H1 (cell line): ENCODE results near the gene IRAG1. TPM values are rescaled to one million over a fixed set of nuclear protein-coding genes. Genes with fewer than 3 reads are reported as not detected.

Experiments
- CTCF ChIA-PET: fragments of 300-600 bp; sonication (Branson Sonifier 250); formaldehyde crosslinking; loops from one replicate; lab custom pipeline; 2021; ENCODE audit not compliant: partially characterized antibody; lab: Charles Lee
- POLR2A ChIA-PET: fragments of 300-600 bp; sonication (Branson Sonifier 250); formaldehyde crosslinking; loops from one replicate; lab custom pipeline; 2021; ENCODE audit warnings: inconsistent platforms; ENCODE audit not compliant: partially characterized antibody; lab: Charles Lee
- DNase-seq, 2 experiments: peaks; one replicate each; pipeline versions ENCODE4 v3.0.0 to v3.0.0-alpha.2; 2010 to 2022; ENCODE audit warnings: low spot score in 2 of 2, low read depth in 1 of 2, mixed read lengths in 1 of 2
- FAIRE-seq: peaks from 2 replicates; lab custom pipeline; 2011; peaks lifted over from hg19 to GRCh38; lab: Jason Lieb, UNC
- H2AFZ ChIP-seq: 2 replicates; pipeline ENCODE4 v1.8.1; 2012; ENCODE audit warnings: low read length, inconsistent platforms
- H2AK5ac ChIP-seq: 2 replicates; pipeline ENCODE4 v1.6.1; 2013; ENCODE audit warnings: low read depth, low read length
- H2BK120ac ChIP-seq: replicated peaks from 2 replicates; pipeline ENCODE3; 2013; ENCODE audit warnings: low read depth, low read length, inconsistent platforms
- H2BK12ac ChIP-seq: 2 replicates; pipeline ENCODE4 v1.6.1; 2013; ENCODE audit warnings: low read depth, low read length
- H2BK15ac ChIP-seq: 2 replicates; pipeline ENCODE4 v1.6.1; 2013; ENCODE audit warnings: low read length
- H2BK20ac ChIP-seq: 2 replicates; pipeline ENCODE4 v1.6.1; 2013; ENCODE audit warnings: low read length
- H2BK5ac ChIP-seq: 2 replicates; pipeline ENCODE4 v1.6.1; 2013; ENCODE audit warnings: low read depth, low read length
- H3K14ac ChIP-seq: 2 replicates; pipeline ENCODE4 v1.6.1; 2013; ENCODE audit warnings: inconsistent platforms; ENCODE audit not compliant: insufficient read length
- H3K18ac ChIP-seq: 2 replicates; pipeline ENCODE4 v1.6.1; 2013; ENCODE audit warnings: low read length; ENCODE audit errors: extremely low read depth
- H3K23ac ChIP-seq: 2 replicates; pipeline ENCODE4 v1.6.1; 2013; ENCODE audit warnings: inconsistent platforms; ENCODE audit not compliant: insufficient read length
- H3K23me2 ChIP-seq: 2 replicates; pipeline ENCODE4 v1.6.1; 2013; ENCODE audit warnings: low read depth, low read length
- H3K27ac ChIP-seq: 2 replicates; pipeline ENCODE4 v1.6.1; 2011; ENCODE audit warnings: low read depth, low read length, inconsistent platforms
- H3K27me3 ChIP-seq, 4 experiments: replicated peaks in 1 of 4; 1 replicate in 1 of 4; 2 replicates in 3 of 4; pipeline versions ENCODE4 v1.6.1 to v1.8.1; 2011 to 2013; ENCODE audit warnings: low read length in 3 of 4, mild to moderate bottlenecking in 3 of 4, inconsistent platforms in 2 of 4, mixed read lengths in 2 of 4, moderate library complexity in 1 of 4; ENCODE audit not compliant: control insufficient read depth in 3 of 4, insufficient read depth in 3 of 4; ENCODE audit errors: extremely low read depth in 1 of 4
- H3K36me3 ChIP-seq, 4 experiments: 2 replicates each; pipeline versions ENCODE4 v1.6.1 to v1.8.1; 2011 to 2013; ENCODE audit warnings: mild to moderate bottlenecking in 4 of 4, low read length in 3 of 4, moderate library complexity in 2 of 4, control low read depth in 1 of 4, inconsistent platforms in 1 of 4; ENCODE audit not compliant: insufficient read depth in 4 of 4, control insufficient read depth in 2 of 4
- H3K4ac ChIP-seq: replicated peaks from 2 replicates; pipeline ENCODE3; 2013; ENCODE audit warnings: low read length, low read depth, mixed read lengths, inconsistent platforms; ENCODE audit not compliant: insufficient read length
- H3K4me1 ChIP-seq, 4 experiments: replicated peaks in 1 of 4; 1 replicate in 1 of 4; 2 replicates in 3 of 4; pipeline versions ENCODE4 v1.6.1 to v1.8.1; 2011 to 2013; ENCODE audit warnings: low read length in 3 of 4, inconsistent platforms in 2 of 4, mixed read lengths in 1 of 4; ENCODE audit not compliant: insufficient read depth in 4 of 4, control insufficient read depth in 3 of 4
- H3K4me2 ChIP-seq, 2 experiments: 2 replicates each; pipeline versions ENCODE4 v1.6.1 to v1.8.1; 2011 to 2013; ENCODE audit warnings: low read depth in 2 of 2, low read length in 2 of 2, control low read depth in 1 of 2, inconsistent platforms in 1 of 2, mild to moderate bottlenecking in 1 of 2; ENCODE audit not compliant: insufficient read depth in 1 of 2
- H3K4me3 ChIP-seq, 4 experiments: fragments of 200-600, 300-600 bp in 1 of 4; sonication (generic), shearing (Covaris generic), sonication (Bioruptor Twin) in 1 of 4; 2 replicates each; pipeline versions ENCODE4 v1.5.1 to v1.8.1; 2011 to 2016; ENCODE audit warnings: low read length in 4 of 4, low read depth in 3 of 4, control low read depth in 2 of 4, inconsistent platforms in 2 of 4, mild to moderate bottlenecking in 2 of 4, mixed read lengths in 1 of 4, moderate library complexity in 1 of 4; ENCODE audit not compliant: insufficient read depth in 2 of 4; ENCODE audit errors: extremely low read depth in 1 of 4
- H3K56ac ChIP-seq: replicated peaks from 2 replicates; pipeline ENCODE3; 2013; ENCODE audit warnings: low read depth, mild to moderate bottlenecking, mixed read lengths, low read length, inconsistent platforms; ENCODE audit not compliant: insufficient read length
- H3K79me1 ChIP-seq: 2 replicates; pipeline ENCODE4 v1.6.1; 2013; ENCODE audit warnings: low read depth, low read length, control low read depth
- H3K79me2 ChIP-seq, 2 experiments: 2 replicates each; pipeline versions ENCODE4 v1.6.1 to v1.8.1; 2012 to 2013; ENCODE audit warnings: low read length in 2 of 2, mild to moderate bottlenecking in 2 of 2, inconsistent platforms in 1 of 2; ENCODE audit not compliant: insufficient read depth in 2 of 2, control insufficient read depth in 1 of 2
- H3K9ac ChIP-seq, 4 experiments: replicated peaks in 1 of 4; 1 replicate in 1 of 4; 2 replicates in 3 of 4; pipeline versions ENCODE4 v1.6.1 to v1.8.1; 2011 to 2013; ENCODE audit warnings: low read depth in 3 of 4, low read length in 3 of 4, control low read depth in 2 of 4, mild to moderate bottlenecking in 2 of 4, moderate library complexity in 2 of 4, inconsistent platforms in 1 of 4; ENCODE audit errors: extremely low read depth in 1 of 4
- H3K9me3 ChIP-seq, 2 experiments: 2 replicates each; pipeline versions ENCODE4 v1.6.1 to v1.8.1; 2012 to 2013; ENCODE audit warnings: mild to moderate bottlenecking in 2 of 2, moderate library complexity in 2 of 2, control low read depth in 1 of 2, inconsistent platforms in 1 of 2, low read depth in 1 of 2, low read length in 1 of 2, mixed read lengths in 1 of 2; ENCODE audit not compliant: insufficient read depth in 2 of 2
- H4K20me1 ChIP-seq, 2 experiments: replicated peaks in 1 of 2; 2 replicates each; pipeline versions ENCODE3 to v1.8.1; 2011 to 2013; ENCODE audit warnings: inconsistent platforms in 2 of 2, low read length in 2 of 2, mild to moderate bottlenecking in 1 of 2; ENCODE audit not compliant: insufficient read depth in 2 of 2, control insufficient read depth in 1 of 2
- H4K5ac ChIP-seq: 2 replicates; pipeline ENCODE4 v1.6.1; 2013; ENCODE audit warnings: low read length, low read depth, mixed read lengths, inconsistent platforms; ENCODE audit not compliant: insufficient read length
- H4K8ac ChIP-seq: 2 replicates; pipeline ENCODE4 v1.8.0; 2013; ENCODE audit warnings: mild to moderate bottlenecking, moderate library complexity, low read length, inconsistent platforms; ENCODE audit not compliant: insufficient read depth; ENCODE audit errors: extremely low read depth
- H4K91ac ChIP-seq: replicated peaks from 2 replicates; pipeline ENCODE3; 2013; ENCODE audit warnings: low read length, mixed read lengths, inconsistent platforms; ENCODE audit not compliant: insufficient read length
- BACH1 ChIP-seq: IDR thresholded peaks from 2 replicates; pipeline ENCODE4 v1.6.1; 2012; ENCODE audit warnings: low read length, improper control_type of control experiment
- CBX5 ChIP-seq: fragments of 300-800, 300-1000 bp; sonication (generic); IDR thresholded peaks from 2 replicates; pipeline ENCODE4 v1.7.1; 2016; ENCODE audit warnings: antibody characterized with exemption, low read length, low read depth
- CBX8 ChIP-seq: fragments of 300-800, 300-1000 bp; sonication (generic); IDR thresholded peaks from 2 replicates; pipeline ENCODE4 v1.7.1; 2016; ENCODE audit warnings: low read depth, low read length, borderline replicate concordance
- HDAC2 ChIP-seq, 2 experiments: fragments of 300-600 bp in 1 of 2; sonication (generic) in 1 of 2; IDR thresholded peaks; 2 replicates each; pipeline ENCODE4 v1.6.1; 2011 to 2012; ENCODE audit warnings: low read depth in 2 of 2, low read length in 2 of 2, mild to moderate bottlenecking in 2 of 2, moderate library complexity in 2 of 2, borderline replicate concordance in 1 of 2, inconsistent platforms in 1 of 2
- RAD21 ChIP-seq, 2 experiments: IDR thresholded peaks in 1 of 2; conservative IDR thresholded peaks in 1 of 2; 2 replicates each; pipeline ENCODE4 v1.6.1; 2011; ENCODE audit warnings: low read depth in 2 of 2, low read length in 2 of 2, improper control_type of control experiment in 1 of 2, inconsistent platforms in 1 of 2, mild to moderate bottlenecking in 1 of 2, moderate library complexity in 1 of 2
- SIN3A ChIP-seq, 2 experiments: IDR thresholded peaks in 1 of 2; conservative IDR thresholded peaks in 1 of 2; 2 replicates each; pipeline ENCODE4 v1.6.1; 2011 to 2012; ENCODE audit warnings: low read length in 2 of 2, improper control_type of control experiment in 1 of 2, low read depth in 1 of 2, mild to moderate bottlenecking in 1 of 2
- WGBS, 2 experiments: shearing (Covaris generic) in 1 of 2; methylation state at CpG; one replicate each; pipeline versions ENCODE4 v1.1.6 to v1.1.7; 2013 to 2015; ENCODE audit warnings: low lambda C conversion rate in 2 of 2, mixed read lengths in 2 of 2, inconsistent platforms in 1 of 2, low coverage in 1 of 2, missing lambda C conversion rate in 1 of 2; ENCODE audit not compliant: insufficient replicate concordance in 2 of 2, insufficient coverage in 1 of 2, insufficient read length in 1 of 2; ENCODE audit errors: extremely low coverage in 1 of 2, missing lambda C conversion rate in 1 of 2; 5-methylcytosine and 5-hydroxymethylcytosine counted together
- polyA plus RNA-seq, 7 experiments: library from polyadenylated mRNA; depleted of rRNA in 3 of 7; stranded (reverse) in 5 of 7; unstranded in 2 of 7; fragments of >200 nt in 5 of 7; fragments of 200-250 nt in 2 of 7; gene quantifications; 1 replicate in 5 of 7; 2 replicates in 1 of 7; 4 replicates in 1 of 7; pipeline versions ENCODE4 v1.2.1 to v1.2.3, GENCODE V29; 2011 to 2013; ENCODE audit warnings: missing spikeins in 2 of 7, mixed read lengths in 2 of 7
- total RNA-seq: library from RNA; stranded (reverse); fragmentation: NEBNext Ultra II Directional; extraction: Animal tissue kit (Norgen Biotek cat#: 25700); gene quantifications from 2 replicates; pipeline ENCODE4 v1.2.1, GENCODE V29; 2021

Gene IRAG1
- total and polyA plus RNA-seq, 2 of the 8 experiments (the other 6 are each of a cell fraction or from before 2014, with no cell fraction given): 1.8 to 2.7 TPM

DNA sequence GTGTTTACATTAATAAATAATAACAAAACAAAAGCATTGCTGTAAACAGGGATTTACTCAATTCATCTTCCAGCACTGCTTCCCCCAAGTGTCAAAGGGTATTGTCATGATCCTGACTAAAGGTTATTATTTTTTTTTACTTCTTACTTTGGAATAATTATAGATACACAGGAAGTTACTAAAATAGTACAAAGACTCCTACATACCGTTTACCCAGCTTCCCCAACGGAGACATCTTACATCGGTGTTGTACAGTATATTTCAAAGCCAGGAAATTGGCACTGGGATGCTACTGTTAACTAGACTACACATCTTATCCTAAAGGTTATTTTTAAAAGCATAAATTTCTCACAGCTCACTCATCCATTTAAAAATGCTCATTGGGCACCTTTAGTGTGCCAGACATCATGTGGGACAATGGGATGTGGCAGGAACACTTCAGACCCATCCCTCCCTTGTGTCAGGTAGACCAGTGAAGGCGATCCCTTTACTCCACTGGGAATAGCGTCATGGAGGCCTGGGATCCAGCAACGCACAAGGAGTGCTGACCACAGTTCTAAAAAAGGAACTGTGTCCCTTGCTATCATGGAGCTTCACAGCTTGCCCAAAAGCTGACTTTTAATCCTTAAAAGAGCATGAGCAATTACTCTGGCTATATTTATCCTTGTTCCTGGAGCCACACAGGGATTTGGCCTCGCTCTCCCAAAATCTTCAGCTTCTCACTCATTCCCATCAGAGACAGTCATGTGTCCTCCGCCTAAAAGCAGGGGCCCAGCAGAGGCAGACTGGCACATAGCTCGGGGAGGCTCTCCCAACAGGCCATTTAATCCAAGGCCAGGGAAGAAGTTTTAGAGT lies 3.1 kb upstream of the IRAG1 start:
- no peaks in the 10 kb centered on the region for H3K79me2 ChIP-seq
- no peak overlapping the region for H2BK15ac ChIP-seq
- no peak overlapping the region for H2BK120ac ChIP-seq
- no peak overlapping the region for H4K8ac ChIP-seq
- no peaks in the 10 kb centered on the region; the same call in 1 of the 2 replicates for H3K23me2 ChIP-seq
- no peaks in the 10 kb centered on the region for H3K79me1 ChIP-seq
- no peak overlapping the region for H4K91ac ChIP-seq
- H3K4me3 ChIP-seq: no peak overlapping the region
- no peak overlapping the region for H3K9ac ChIP-seq
- CTCF ChIA-PET: interaction anchor here (0.9 to 2.0 kb wide), 4 partner anchors 8 to 22 kb away, joined by 3 to 5 read pairs (median 4); no protein-coding TSS in a partner anchor
- no peak overlapping the region for H2BK12ac ChIP-seq
- TF ChIP-seq HDAC2 (IDR thresholded peaks at IDR 0.05; ENCODE audit: borderline replicate concordance in 1 of 2, low read depth in 2 of 2, low read length in 2 of 2): no peak
- no peak for TF ChIP-seq RAD21 (IDR thresholded peaks at IDR 0.05 in 1 of 2, conservative IDR thresholded peaks at IDR 0.05 in 1 of 2; ENCODE audit: low read depth in 2 of 2, low read length in 2 of 2)
- TF ChIP-seq CBX8: no peak
- TF ChIP-seq BACH1: no peak
- no peak for TF ChIP-seq SIN3A (conservative IDR thresholded peaks at IDR 0.05 in 1 of 2, IDR thresholded peaks at IDR 0.05 in 1 of 2; ENCODE audit: low read depth in 1 of 2, low read length in 2 of 2)
- no peak for TF ChIP-seq CBX5
- H4K5ac ChIP-seq: no peak overlapping the region
- no peak overlapping the region for H3K23ac ChIP-seq
- H3K4me2 ChIP-seq: no peak overlapping the region
- no peaks in the 10 kb centered on the region for H3K27me3 ChIP-seq
- H3K27ac ChIP-seq: no peak overlapping the region
- H3K56ac ChIP-seq: no peak overlapping the region
- H2AK5ac ChIP-seq: no peak overlapping the region
- POLR2A ChIA-PET: interaction anchor here (0.7 to 1.2 kb wide), 2 partner anchors 231 to 391 kb away, joined by 3 read pairs; no protein-coding TSS in a partner anchor
- DNase-seq (no peak), FAIRE-seq (no peak)
- no peaks in the 10 kb centered on the region for H4K20me1 ChIP-seq
- 85% methylated on average over 9 of the region's 9 CpGs; no CpG with 5 or more reads in 1 of the 2 experiments for WGBS, 2 experiments
- H2BK20ac ChIP-seq: no peak overlapping the region
- H3K18ac ChIP-seq: no peak overlapping the region
- H3K4ac ChIP-seq: no peak overlapping the region
- no peaks in the 10 kb centered on the region for H3K36me3 ChIP-seq
- peaks cover 0 to 6% (median 0%) of the 10 kb centered on the region in 4 experiments; a peak in 1 of 7 replicates for H3K4me1 ChIP-seq
- H3K9me3 ChIP-seq: peaks cover 7% of the 10 kb centered on the region in 2 experiments; a peak in 3 of 4 replicates
- H2BK5ac ChIP-seq: no peak overlapping the region
- no peak overlapping the region for H3K14ac ChIP-seq
- H2AFZ ChIP-seq: no peak overlapping the region
